SKM-1 (cell line): ENCODE measurements around the gene FAM174C.

Experiments used
- DNase-seq: peaks from one replicate; lab custom pipeline; 2025; ENCODE audit not compliant: unreplicated experiment; lab: John Stamatoyannopoulos, UW

FAM174C gene

GRCh38 chr19:1284979-1285736, 9.8 kb downstream of the FAM174C start:
- no peak for DNase-seq

GRCh38 chr19:1285737-1286360, 10.5 kb downstream of the FAM174C start, which contains the start of gene EFNA2:
EFNA2 (plus strand) TSS chr19:1285873; CDS start chr19:1286169, 296 bp downstream.
- no peak for DNase-seq

- no peak for DNase-seq
Measured at GRCh38 chr19:1286487-1287353, 11.4 kb downstream of the FAM174C start.

DNA sequence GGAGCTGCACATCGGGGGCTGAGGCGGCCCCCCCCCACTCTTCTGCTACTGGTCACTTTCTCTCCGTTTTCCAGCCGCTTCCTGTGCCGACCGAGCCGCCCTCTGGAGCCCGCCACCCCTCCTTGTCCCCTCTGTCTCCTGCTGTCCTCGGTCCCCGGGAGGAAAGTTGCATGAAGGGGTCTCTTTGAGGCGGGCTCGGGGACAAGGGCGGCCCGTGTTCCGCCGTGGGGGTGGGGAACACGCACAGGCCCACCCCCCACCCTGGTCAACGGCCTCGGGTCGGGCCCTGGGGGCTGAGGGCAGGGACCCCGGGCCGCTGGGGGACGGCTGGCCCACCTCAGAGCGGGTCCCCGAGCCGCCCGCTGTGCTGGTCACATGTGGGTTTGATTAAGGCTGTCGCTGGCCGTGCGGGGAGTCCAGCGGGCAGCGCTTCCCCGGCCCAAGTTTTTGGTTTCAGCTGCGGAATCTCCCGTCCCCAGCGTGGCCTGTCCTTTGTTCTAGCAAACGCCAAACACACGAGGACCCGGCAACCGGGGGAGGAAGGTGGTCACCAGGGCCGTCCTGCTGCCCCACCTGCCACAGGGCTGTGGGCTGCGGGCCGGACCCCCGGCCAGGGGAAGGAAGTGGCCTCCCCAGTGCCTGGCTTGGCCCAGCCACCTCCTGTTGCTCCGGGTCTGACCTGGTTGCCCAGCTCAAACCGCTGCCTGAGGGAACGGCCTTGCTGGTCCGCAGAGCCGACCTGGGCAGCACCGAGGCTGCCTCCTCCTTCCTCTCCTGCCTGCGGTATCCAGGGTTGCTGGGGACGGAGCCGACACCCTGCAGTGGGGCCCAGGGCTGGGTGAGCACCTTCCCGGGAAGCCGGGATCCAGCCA, 12.3 kb downstream of the FAM174C start:
- DNase-seq = no peak

- DNase-seq = no peak
Measured at GRCh38 chr19:1288226-1288612, 12.9 kb downstream of the FAM174C start.

DNA sequence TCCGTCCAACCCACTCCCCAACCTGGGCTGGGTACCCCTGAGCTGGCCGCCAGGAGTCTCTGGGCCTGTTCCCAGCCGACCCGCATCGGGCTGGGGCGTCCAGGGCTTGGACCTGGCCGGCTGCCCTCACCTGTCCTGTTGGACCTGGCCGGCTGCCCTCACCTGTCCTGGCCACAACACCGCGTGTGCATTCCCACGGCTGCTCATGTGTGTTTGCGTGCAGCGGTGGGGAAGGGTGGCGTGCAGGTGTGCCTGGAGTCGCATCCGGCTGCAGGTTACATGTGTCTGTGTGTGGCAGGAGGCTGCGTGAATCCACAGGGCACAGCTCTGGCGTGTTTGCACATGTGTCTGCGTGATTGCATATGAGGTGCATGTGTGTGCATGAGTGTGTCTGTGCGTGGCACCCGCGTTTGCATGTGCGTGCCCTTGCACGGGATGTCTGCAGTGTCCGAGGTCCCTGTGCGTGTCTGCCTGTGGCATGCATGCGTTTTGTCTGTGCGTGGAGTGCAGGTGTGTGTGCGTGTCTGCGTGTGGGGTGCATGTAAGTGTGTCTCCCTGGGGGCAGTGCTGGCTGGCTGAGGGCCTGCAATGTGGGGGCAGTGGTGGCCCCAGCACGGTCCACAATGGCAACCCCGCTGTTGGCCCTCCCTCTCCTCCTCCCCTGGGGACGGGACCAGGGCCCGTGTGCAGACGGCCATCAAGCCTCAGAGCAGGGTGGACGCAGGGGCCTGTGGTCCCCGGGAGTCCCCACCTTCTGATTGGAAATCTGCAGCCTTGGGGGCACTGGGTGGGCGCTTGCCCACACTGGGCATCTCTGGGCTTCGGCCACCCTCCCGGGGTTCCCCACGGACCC, 13.7 kb downstream of the FAM174C start:
- no peak for DNase-seq

GRCh38 chr19:1289686-1290025, 14.3 kb downstream of the FAM174C start:
- DNase-seq = no peak

DNA sequence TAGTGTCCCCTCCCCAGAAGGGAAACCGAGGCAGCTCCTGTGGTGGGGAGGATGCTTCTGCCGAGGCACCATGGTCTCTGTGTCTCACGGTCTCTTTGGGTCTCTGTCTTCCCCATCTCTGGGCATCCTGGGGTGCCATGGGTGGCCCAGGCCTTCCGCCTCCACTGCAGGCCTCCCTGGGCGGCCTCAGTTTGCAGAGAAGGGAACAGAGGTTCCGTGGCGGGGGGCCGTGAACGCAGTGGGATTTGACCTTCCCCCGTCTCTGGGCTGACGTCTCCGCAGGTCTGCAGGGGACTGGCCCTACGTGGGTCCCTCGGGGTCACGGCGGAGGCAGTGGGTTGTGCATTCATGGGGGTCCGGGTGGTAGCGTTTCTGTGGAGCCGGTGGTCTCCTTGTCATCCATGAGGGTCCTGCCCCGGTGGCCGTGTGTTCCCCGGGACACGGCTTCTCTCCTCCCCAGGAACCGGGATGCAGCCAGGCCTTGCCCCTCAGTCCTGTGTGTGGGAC, 14.9 kb downstream of the FAM174C start:
- no peak for DNase-seq

- no peak for DNase-seq
Measured at GRCh38 chr19:1290703-1291651, 15.6 kb downstream of the FAM174C start.

DNA sequence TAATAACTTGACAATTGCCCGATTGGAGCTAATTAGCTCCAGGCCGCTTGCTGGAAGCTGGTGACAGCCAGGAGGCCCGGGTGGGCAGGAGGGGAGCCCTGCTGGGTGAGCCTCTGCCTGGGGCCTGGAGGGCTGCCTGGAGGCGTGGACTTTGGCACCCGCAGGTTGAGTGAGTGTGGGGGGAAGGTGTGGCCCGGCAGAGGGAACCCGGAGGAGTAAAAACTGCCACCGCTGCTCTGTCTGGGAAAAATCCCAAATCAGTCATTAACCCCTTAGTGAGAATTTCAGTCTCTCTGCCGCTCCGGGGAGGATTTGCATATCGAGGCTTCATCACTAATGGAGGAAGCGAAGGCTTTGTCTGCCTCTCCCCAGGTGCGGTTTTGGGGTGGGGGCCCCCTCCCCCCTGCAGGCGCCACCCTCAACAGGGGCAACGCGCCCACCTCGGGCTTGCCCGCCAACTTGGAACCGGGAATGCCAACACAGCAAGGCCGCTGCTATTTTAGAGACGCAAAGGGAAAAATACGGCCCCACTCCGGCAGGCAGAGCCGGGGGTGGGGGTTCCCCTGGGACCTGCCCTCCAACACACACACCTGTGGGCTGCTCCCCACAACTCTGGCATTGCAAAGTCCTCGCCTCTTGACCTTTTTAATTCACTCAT, 16.6 kb downstream of the FAM174C start:
- no peak for DNase-seq

DNA sequence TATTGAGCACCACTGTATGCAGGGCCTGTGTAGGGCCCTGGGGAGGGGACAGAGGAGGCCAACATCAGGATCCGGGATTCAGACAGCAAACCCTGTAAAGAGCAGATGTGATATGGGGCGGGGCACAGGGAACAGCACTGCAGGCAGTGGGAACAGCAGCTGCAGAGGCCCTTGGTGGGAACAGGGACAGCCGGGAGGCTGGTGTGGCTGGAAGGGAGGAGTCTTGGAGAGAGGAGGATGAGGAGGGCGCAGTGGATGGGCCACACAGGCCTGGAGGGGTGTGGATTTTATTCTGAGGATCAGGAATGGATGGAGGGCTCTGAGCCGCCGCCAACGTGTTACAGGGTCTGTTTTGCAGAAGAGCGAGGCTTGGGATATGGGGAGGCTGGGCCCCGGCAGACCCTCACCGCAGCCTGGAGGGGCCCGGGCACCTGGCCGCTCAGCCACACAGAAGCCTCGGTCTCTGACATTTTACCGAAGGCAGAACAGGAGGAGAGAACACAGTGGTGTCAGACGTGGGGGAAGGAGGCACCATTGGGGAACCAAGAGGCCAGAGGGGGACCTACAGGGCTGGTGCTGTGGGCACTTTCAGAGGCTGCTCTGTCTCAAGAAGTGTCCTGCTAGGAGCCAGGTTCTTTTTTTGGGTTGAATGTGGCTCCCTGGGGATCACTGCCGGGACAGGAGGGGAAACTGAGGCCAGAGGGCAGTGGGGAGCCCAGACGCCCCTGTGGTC, 17.3 kb downstream of the FAM174C start:
- no peak for DNase-seq

DNA sequence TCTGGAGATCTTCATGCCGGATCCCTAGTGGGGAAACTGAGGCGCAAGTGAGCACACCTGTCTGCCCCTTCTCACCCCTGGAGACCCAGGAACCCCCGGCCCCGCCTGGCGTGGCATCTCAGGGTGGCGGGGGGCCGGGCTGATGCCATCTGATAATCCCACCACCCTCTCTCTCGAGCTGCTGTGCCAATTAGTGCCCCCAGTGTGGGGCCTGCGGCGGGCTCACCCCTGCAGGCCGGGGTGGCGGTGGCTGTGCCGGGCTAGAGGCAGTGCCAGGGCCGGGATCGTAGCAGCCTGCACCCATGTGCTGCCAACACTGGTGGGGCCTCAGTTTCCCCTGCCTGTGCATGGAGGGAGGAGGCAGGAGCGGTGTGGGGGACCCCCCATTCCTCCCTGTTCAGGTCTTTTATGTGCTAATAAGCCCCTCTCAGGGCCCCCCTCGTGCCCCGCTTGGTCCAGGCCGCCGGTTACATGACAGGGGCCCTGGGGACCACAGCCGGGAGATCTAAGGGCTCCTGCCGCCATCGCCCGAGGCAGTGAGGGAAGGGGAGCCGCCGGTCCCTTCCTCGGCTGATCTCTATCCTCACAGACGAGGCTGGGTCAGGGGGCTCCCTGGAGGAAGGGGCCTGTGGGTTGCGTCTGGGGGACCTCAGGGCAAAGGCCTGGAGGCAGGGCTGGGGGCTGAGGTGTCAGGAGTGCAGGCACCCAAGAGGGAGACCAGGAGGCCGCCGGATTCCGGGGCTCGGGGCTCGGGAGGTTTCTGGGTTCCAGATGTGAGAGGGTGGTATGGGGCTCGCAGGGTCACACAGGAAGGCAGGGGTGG, 18.7 kb downstream of the FAM174C start:
- DNase-seq = no peak

DNA sequence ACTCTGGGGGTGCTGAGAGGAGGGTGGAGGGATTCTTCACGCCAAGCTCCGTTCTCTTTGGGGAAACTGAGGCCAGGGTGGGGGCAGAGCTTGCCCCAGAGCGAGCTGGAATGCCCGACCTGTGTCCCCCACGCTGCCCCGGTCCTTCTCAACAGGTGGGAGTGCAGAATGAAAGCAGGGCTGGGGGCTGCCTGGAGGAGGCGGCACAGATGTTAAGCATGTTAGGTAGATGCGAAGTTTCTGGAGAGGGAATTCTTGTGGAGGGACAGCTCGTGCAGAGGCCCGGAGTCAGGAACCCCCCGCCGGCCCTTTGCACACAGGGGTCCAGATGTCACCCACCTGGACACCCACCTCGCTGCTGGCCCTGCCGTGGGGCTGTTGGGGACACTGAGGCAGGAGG, 19.4 kb downstream of the FAM174C start:
- DNase-seq = no peak

- DNase-seq = no peak
Measured at GRCh38 chr19:1295169-1296012, 20.1 kb downstream of the FAM174C start.

GRCh38 chr19:1296078-1296477, 20.7 kb downstream of the FAM174C start:
- DNase-seq = no peak
